MM.1S (cell line): ENCODE results near the gene LDLRAD4.

ENCODE experiments used
- DNase-seq: peaks from one replicate; pipeline ENCODE4 v3.0.0-alpha.2; 2015
- H2AFZ ChIP-seq: fragments of 300-600 bp; sonication (generic); 2 replicates; pipeline ENCODE4 v1.6.0; 2016; ENCODE audit warnings: antibody characterized with exemption, low read length
- H3F3A ChIP-seq: fragments of 300-600 bp; sonication (generic); 2 replicates; pipeline ENCODE4 v1.6.1; 2016; ENCODE audit warnings: mild to moderate bottlenecking, antibody characterized with exemption, low read length, moderate library complexity, mixed read lengths; ENCODE audit not compliant: insufficient read depth
- H3K27ac ChIP-seq: fragments of 300-600 bp; sonication (generic); 2 replicates; pipeline ENCODE4 v1.5.1; 2016; ENCODE audit warnings: mild to moderate bottlenecking, low read length
- H3K27me3 ChIP-seq: fragments of 300-600 bp; sonication (generic); replicated peaks from 2 replicates; pipeline ENCODE4 v1.6.0; 2016; ENCODE audit warnings: low read length; ENCODE audit not compliant: insufficient read depth
- H3K36me3 ChIP-seq: fragments of 300-600 bp; sonication (generic); replicated peaks from 2 replicates; pipeline ENCODE4 v1.6.1; 2016; ENCODE audit warnings: mild to moderate bottlenecking, low read length, mixed read lengths; ENCODE audit not compliant: insufficient read depth
- H3K4me1 ChIP-seq: fragments of 300-600 bp; sonication (generic); 2 replicates; pipeline ENCODE4 v1.6.1; 2016; ENCODE audit warnings: low read length, mixed read lengths
- H3K4me2 ChIP-seq: fragments of 300-600 bp; sonication (generic); 2 replicates; pipeline ENCODE4 v1.6.0; 2016; ENCODE audit warnings: low read depth, low read length
- H3K4me3 ChIP-seq: fragments of 300-600 bp; sonication (generic); 2 replicates; pipeline ENCODE4 v1.5.1; 2016; ENCODE audit warnings: low read length, mixed read lengths
- H3K79me2 ChIP-seq: fragments of 300-600 bp; sonication (generic); 2 replicates; pipeline ENCODE4 v1.6.1; 2016; ENCODE audit warnings: mixed run types, low read length, mixed read lengths
- H3K9ac ChIP-seq: fragments of 300-600 bp; sonication (generic); 2 replicates; pipeline ENCODE4 v1.6.1; 2016; ENCODE audit warnings: low read length, mixed read lengths
- H3K9me2 ChIP-seq: fragments of 300-600 bp; sonication (generic); replicated peaks from 2 replicates; pipeline ENCODE4 v1.6.1; 2016; ENCODE audit warnings: mild to moderate bottlenecking, low read length, mixed read lengths; ENCODE audit not compliant: insufficient read depth
- H3K9me3 ChIP-seq: fragments of 300-600 bp; sonication (generic); replicated peaks from 2 replicates; pipeline ENCODE4 v1.6.1; 2016; ENCODE audit warnings: mild to moderate bottlenecking, low read length, mixed read lengths; ENCODE audit not compliant: insufficient read depth
- H4K20me1 ChIP-seq: fragments of 300-600 bp; sonication (generic); 2 replicates; pipeline ENCODE4 v1.6.1; 2016; ENCODE audit warnings: mild to moderate bottlenecking, low read length, moderate library complexity, mixed read lengths; ENCODE audit not compliant: insufficient read depth
- CTCF ChIP-seq: fragments of 300-600 bp; sonication (generic); IDR thresholded peaks from 2 replicates; pipeline ENCODE4 v1.5.1; 2016; ENCODE audit warnings: antibody characterized with exemption, low read length, mixed read lengths
- EZH2 ChIP-seq: fragments of 300-600 bp; sonication (generic); optimal IDR thresholded peaks from 2 replicates; pipeline ENCODE3; 2017; ENCODE audit warnings: low read depth, mild to moderate bottlenecking, antibody characterized with exemption, low read length, mixed read lengths
- EZH2phosphoT487 ChIP-seq: fragments of 300-600 bp; sonication (generic); IDR thresholded peaks from 2 replicates; pipeline ENCODE4 v1.6.1; 2018; ENCODE audit warnings: antibody characterized with exemption, low read length

The LDLRAD4 gene

DNA sequence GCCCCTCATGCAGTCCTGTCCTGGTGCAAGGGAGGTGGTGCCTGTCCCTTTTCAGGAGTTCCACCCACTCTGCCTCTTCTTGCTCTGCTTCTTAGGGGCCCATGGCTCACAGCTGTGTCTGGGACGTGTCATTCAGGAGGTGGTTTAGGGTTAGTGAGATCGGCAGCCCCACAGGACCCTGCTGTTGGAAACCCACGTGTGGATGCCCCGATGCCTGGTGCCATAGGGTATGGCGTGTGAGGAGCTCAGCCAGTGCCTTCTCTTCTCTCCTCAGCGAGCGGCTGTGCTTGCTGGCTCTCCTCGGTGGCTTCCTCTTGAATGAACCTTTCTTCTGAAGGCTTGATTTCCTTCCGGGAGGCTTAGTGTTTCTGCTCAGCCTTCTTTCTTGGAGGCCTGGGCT lies 55.2 kb downstream of the LDLRAD4 start:
- Histone ChIP-seq H3K79me2 (no peaks in the 10 kb centered on the region), H3K4me3 (no peak overlapping the region), H3K4me1 (no peaks in the 10 kb centered on the region), H4K20me1 (no peaks in the 10 kb centered on the region), H2AFZ (no peak overlapping the region), H3K27me3 (no peaks in the 10 kb centered on the region), H3K9ac (no peak overlapping the region), H3K4me2 (no peak overlapping the region), H3K36me3 (no peaks in the 10 kb centered on the region), H3K27ac (no peak overlapping the region), H3F3A (no peaks in the 10 kb centered on the region), H3K9me3 (no peaks in the 10 kb centered on the region), H3K9me2 (no peaks in the 10 kb centered on the region)
- TF ChIP-seq EZH2, result no peak
- no peak for TF ChIP-seq EZH2phosphoT487
- no peak for TF ChIP-seq CTCF
- no peak for DNase-seq

DNA sequence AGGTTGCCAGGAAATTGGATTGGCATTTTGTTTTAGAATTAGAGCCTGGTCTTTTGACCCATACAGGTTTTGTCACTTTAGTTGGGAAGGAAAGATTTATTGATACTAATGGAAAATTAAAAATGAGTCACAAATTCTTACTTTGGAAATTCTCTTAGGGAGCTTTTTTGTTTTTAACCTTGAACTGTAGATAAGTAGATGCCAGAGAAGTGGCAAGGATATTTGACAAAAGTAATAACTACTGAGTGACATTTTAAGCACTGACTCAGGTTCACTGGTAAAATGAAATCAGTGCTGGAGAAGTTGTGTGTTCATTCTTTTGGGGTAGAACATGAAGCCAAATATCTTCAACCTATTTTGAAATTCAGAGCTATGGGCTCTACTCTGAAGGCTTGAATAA lies 56.5 kb downstream of the LDLRAD4 start:
- no peak overlapping the region for H3K4me3 ChIP-seq
- no peaks in the 10 kb centered on the region for H3K4me1 ChIP-seq
- no peaks in the 10 kb centered on the region for H3K36me3 ChIP-seq
- no peaks in the 10 kb centered on the region for H3K9me3 ChIP-seq
- no peak for DNase-seq
- no peaks in the 10 kb centered on the region for H3K79me2 ChIP-seq
- H3F3A ChIP-seq, result no peaks in the 10 kb centered on the region
- no peak overlapping the region for H3K4me2 ChIP-seq
- no peak overlapping the region for H2AFZ ChIP-seq
- H3K9me2 ChIP-seq, result no peaks in the 10 kb centered on the region
- no peak overlapping the region for H3K27ac ChIP-seq
- no peak overlapping the region for H3K9ac ChIP-seq
- no peaks in the 10 kb centered on the region for H4K20me1 ChIP-seq
- H3K27me3 ChIP-seq, result no peaks in the 10 kb centered on the region
- TF ChIP-seq EZH2phosphoT487 (no peak), EZH2 (no peak), CTCF (no peak)

DNA sequence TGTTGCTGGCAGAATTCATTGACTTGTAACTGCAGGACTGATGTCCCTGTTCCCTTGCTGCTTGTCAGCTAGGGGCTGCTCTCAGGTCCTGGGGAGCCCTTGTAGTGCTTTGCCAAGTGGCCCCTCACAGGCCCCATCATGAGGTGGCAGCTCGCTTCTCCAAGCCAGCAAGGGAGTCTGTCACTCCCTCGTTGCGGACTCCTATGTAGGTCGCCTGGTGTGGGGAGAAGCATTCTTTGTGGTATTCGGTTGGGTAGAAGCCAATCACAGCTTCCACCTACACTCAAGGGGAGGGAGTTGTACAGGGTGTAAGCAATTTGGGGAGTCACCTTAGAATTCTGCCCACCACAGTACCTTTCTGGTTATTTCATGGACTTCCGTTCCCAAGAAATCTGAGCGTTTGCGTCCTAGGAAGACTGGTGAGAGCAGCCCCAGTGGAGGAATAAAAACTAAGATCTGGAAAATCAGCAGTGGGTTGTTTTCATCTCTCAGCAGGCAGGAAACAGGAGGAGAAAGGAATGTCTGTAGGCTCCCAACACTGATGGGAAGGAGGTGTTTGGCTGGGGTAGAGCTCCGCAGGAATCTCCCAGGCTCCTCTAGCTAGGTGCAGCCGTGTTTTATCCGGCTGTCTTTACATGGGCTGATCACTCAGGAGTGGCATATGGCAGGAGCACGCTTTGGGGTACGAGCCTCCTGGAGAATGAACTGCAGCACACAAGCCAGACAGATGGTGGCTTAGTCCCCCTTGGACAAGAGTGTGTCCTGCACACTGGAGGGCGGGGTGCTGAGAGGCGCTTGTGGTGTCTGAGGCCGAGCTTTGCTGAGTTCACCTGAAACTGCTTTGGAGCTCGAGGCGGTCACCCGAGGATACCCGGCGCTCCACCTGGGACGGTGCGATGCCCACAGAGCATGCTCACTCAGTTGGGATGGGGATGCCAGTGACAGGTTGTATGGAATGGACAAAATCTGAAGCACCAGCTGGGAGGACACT lies 58.3 kb downstream of the LDLRAD4 start:
- H3K4me1 ChIP-seq, result no peaks in the 10 kb centered on the region
- H3K9me3 ChIP-seq, result no peaks in the 10 kb centered on the region
- H3K27ac ChIP-seq, result no peak overlapping the region
- H3K4me2 ChIP-seq, result no peak overlapping the region
- no peak overlapping the region for H3K4me3 ChIP-seq
- H2AFZ ChIP-seq, result no peak overlapping the region
- no peaks in the 10 kb centered on the region for H3K27me3 ChIP-seq
- no peak for DNase-seq
- no peaks in the 10 kb centered on the region for H3K36me3 ChIP-seq
- H3K9ac ChIP-seq, result no peak overlapping the region
- no peaks in the 10 kb centered on the region for H3K79me2 ChIP-seq
- TF ChIP-seq EZH2 (no peak), EZH2phosphoT487 (no peak), CTCF (no peak)
- no peaks in the 10 kb centered on the region for H4K20me1 ChIP-seq
- H3F3A ChIP-seq, result no peaks in the 10 kb centered on the region
- no peaks in the 10 kb centered on the region for H3K9me2 ChIP-seq
